HG02870 (cell line): ENCODE measurements around the gene PARVA.

Source experiments
- ATAC-seq: cut with Tn5 transposase; IDR thresholded peaks from one replicate; pipeline ENCODE4 v1.9.1; 2021; ENCODE audit warnings: mild to moderate bottlenecking, moderate library complexity; ENCODE audit not compliant: unreplicated experiment

The PARVA gene

GRCh38 chr11:12456651-12457579 lies 79.5 kb downstream of the PARVA start:
- no peak for ATAC-seq

- no peak for ATAC-seq
Measured at GRCh38 chr11:12458042-12458441, 80.7 kb downstream of the PARVA start.

- ATAC-seq: no peak
Measured at GRCh38 chr11:12459374-12459773, 82.0 kb downstream of the PARVA start.

- no peak for ATAC-seq
Measured at GRCh38 chr11:12459865-12460444, 82.6 kb downstream of the PARVA start.

GRCh38 chr11:12460466-12460865 lies 83.1 kb downstream of the PARVA start:
- ATAC-seq: no peak

GRCh38 chr11:12461516-12461915 lies 84.1 kb downstream of the PARVA start:
- ATAC-seq: no peak

- ATAC-seq: no peak
Measured at GRCh38 chr11:12464303-12464702, 86.9 kb downstream of the PARVA start.

- no peak for ATAC-seq
Measured at GRCh38 chr11:12465332-12465731, 88.0 kb downstream of the PARVA start.

GRCh38 chr11:12467610-12468009 lies 90.2 kb downstream of the PARVA start:
- ATAC-seq: no peak

GRCh38 chr11:12469451-12469850 lies 92.1 kb downstream of the PARVA start:
- no peak for ATAC-seq

GRCh38 chr11:12470236-12470635 lies 92.9 kb downstream of the PARVA start:
- no peak for ATAC-seq

GRCh38 chr11:12472401-12473005 lies 95.1 kb downstream of the PARVA start:
- no peak for ATAC-seq

- ATAC-seq: no peak
Measured at GRCh38 chr11:12473381-12473780, 96.0 kb downstream of the PARVA start.

GRCh38 chr11:12474871-12475270 lies 97.5 kb downstream of the PARVA start:
- ATAC-seq: no peak

GRCh38 chr11:12478743-12479142 lies 101.4 kb downstream of the PARVA start:
- no peak for ATAC-seq

GRCh38 chr11:12480401-12480800 lies 103.0 kb downstream of the PARVA start:
- ATAC-seq: no peak

- no peak for ATAC-seq
Measured at GRCh38 chr11:12482839-12483238, 105.5 kb downstream of the PARVA start.

- ATAC-seq: no peak
Measured at GRCh38 chr11:12483604-12484003, 106.2 kb downstream of the PARVA start.

- no peak for ATAC-seq
Measured at GRCh38 chr11:12485328-12485727, 108.0 kb downstream of the PARVA start.

- no peak for ATAC-seq
Measured at GRCh38 chr11:12489246-12489772, 111.9 kb downstream of the PARVA start.

GRCh38 chr11:12494699-12495098 lies 117.3 kb downstream of the PARVA start:
- no peak for ATAC-seq
